Measurements from ENCODE around the gene B4GALT4.

DNA sequence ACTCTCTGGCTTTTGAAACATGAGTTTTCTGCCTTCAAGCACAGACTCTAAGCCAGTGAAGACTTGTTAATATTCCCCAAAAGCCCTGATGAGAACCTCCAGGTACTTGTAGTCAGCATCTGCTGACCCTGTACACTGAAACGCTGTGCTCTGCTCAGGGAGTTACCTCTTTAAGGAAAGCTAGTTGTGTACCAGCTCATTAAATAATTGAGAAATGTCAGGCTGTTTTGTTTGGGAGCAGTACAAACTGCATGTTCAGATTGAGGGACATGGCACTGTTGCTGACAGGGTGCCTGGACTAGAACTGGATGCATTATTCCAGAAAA is 45.6 kb downstream of the B4GALT4 start:
- TF ChIP-seq SUZ12 (IDR thresholded peaks at IDR 0.05; ENCODE audit: extremely low read depth, insufficient read depth, insufficient read length) (no peak), ZNF274 (IDR thresholded peaks at IDR 0.05; ENCODE audit: low read depth, low read length) (no peak)

All from NT2/D1 (cell line).